Stomach (tissue), 4 donors: ENCODE data around the gene GADD45A.

Experiments used
- CTCF ChIP-seq, 7 experiments: fragments of 450-650 bp in 4 of 7; fragments of 200-600 bp in 3 of 7; sonication (generic) in 3 of 7; IDR thresholded peaks; one replicate each; pipeline ENCODE4 v1.5.1; 2016 to 2019; ENCODE audit warnings: antibody characterized with exemption in 7 of 7, control low read depth in 2 of 7, mild to moderate bottlenecking in 1 of 7
- EP300 ChIP-seq: sonication (generic); formaldehyde crosslinking; IDR thresholded peaks from one replicate; pipeline ENCODE4 v1.6.1; 2017; ENCODE audit warnings: antibody characterized with exemption
- POLR2A ChIP-seq, 4 donors: fragments of 450-650 bp; IDR thresholded peaks; one replicate each; pipeline ENCODE4 v1.6.1; 2016; ENCODE audit warnings: antibody characterized with exemption in 4 of 4, control low read depth in 2 of 4, mild to moderate bottlenecking in 1 of 4, moderate library complexity in 1 of 4

- TF ChIP-seq POLR2A (IDR thresholded peaks at IDR 0.05) = no peak
- no peak for TF ChIP-seq EP300
- TF ChIP-seq CTCF (IDR thresholded peaks at IDR 0.05) = no peak
Measured at GRCh38 chr1:67722292-67722944, 37.4 kb downstream of the GADD45A start.
